GM12878 (cell line): ENCODE data around the gene ABHD6. TPM values are rescaled to one million over a fixed set of nuclear protein-coding genes. Genes with fewer than 3 reads are reported as not detected.

ENCODE experiments used
- CBX3 ChIP-seq: fragments of 200-600 bp; sonication (generic); IDR thresholded peaks from 2 replicates; pipeline ENCODE4 v1.6.1; 2016; ENCODE audit warnings: low read depth, borderline replicate concordance
- CHD2 ChIP-seq: IDR thresholded peaks from 2 replicates; pipeline ENCODE4 v1.6.1; 2011; ENCODE audit warnings: low read depth, low read length, improper control_type of control experiment, borderline replicate concordance
- EED ChIP-seq: sonication (generic); IDR thresholded peaks from 2 replicates; pipeline ENCODE4 v1.6.1; 2016; ENCODE audit warnings: antibody characterized with exemption, low read depth
- EGR1 ChIP-seq, 2 experiments: IDR thresholded peaks; 1 replicate in 1 of 2; 2 replicates in 1 of 2; pipeline ENCODE4 v1.6.1; 2011 to 2012; ENCODE audit warnings: low read depth in 2 of 2, low read length in 2 of 2, borderline replicate concordance in 1 of 2, mild to moderate bottlenecking in 1 of 2, moderate library complexity in 1 of 2
- EZH2 ChIP-seq: IDR thresholded peaks from 2 replicates; pipeline ENCODE4 v1.6.1; 2012; ENCODE audit warnings: low read depth, mild to moderate bottlenecking, control low read depth, inconsistent platforms, low read length, borderline replicate concordance; ENCODE audit not compliant: control insufficient read depth
- FOXM1 ChIP-seq: IDR thresholded peaks from 2 replicates; pipeline ENCODE4 v1.6.1; 2012; ENCODE audit warnings: low read depth, mild to moderate bottlenecking, inconsistent platforms, low read length, moderate library complexity
- JUND ChIP-seq: IDR thresholded peaks from 2 replicates; pipeline ENCODE4 v1.6.1; 2012; ENCODE audit warnings: low read depth, mild to moderate bottlenecking, low read length, improper control_type of control experiment, moderate library complexity
- MYB ChIP-seq: fragments of 150-350 bp; IDR thresholded peaks from 2 replicates; pipeline ENCODE4 v1.6.1; 2014; ENCODE audit warnings: mild to moderate bottlenecking, low read depth, low read length, borderline replicate concordance
- NR2C1 ChIP-seq: fragments of 450-650 bp; IDR thresholded peaks from 2 replicates; pipeline ENCODE4 v1.6.1; 2017; ENCODE audit warnings: antibody characterized with exemption, mild to moderate bottlenecking, moderate library complexity
- NRF1 ChIP-seq: conservative IDR thresholded peaks from 2 replicates; pipeline ENCODE4 v1.6.1; 2011; ENCODE audit warnings: mild to moderate bottlenecking, low read depth, low read length, improper control_type of control experiment
- PAX8 ChIP-seq: fragments of 450-650 bp; IDR thresholded peaks from 2 replicates; pipeline ENCODE4 v1.6.1; 2017; ENCODE audit warnings: mild to moderate bottlenecking, moderate library complexity
- RAD51 ChIP-seq: fragments of 450-650 bp; IDR thresholded peaks from 2 replicates; pipeline ENCODE4 v1.6.1; 2016; ENCODE audit warnings: moderate library complexity, mild to moderate bottlenecking, inconsistent platforms
- RBBP5 ChIP-seq: fragments of 200-600 bp; sonication (generic); conservative IDR thresholded peaks from 2 replicates; pipeline ENCODE4 v1.6.1; 2016
- SUPT20H ChIP-seq: IDR thresholded peaks from 2 replicates; pipeline ENCODE4 v1.6.1; 2011; ENCODE audit warnings: low read depth, mild to moderate bottlenecking, low read length, moderate library complexity, borderline replicate concordance; ENCODE audit not compliant: control insufficient read depth
- TCF12 ChIP-seq: IDR thresholded peaks from 2 replicates; pipeline ENCODE4 v1.6.1; 2011; ENCODE audit warnings: low read depth, mild to moderate bottlenecking, low read length
- polyA plus RNA-seq, 11 experiments: library from polyadenylated mRNA; depleted of rRNA in 4 of 11; unstranded in 6 of 11; stranded (reverse) in 5 of 11; fragments of >200 nt; fragmentation: Nextera tagmentation in 4 of 11; fragmentation: Illumina TruSeq in 1 of 11; extraction: Ambion mirVana in 4 of 11; extraction: Trizol in 1 of 11; gene quantifications; 1 replicate in 1 of 11; 2 replicates in 10 of 11; pipeline versions ENCODE4 v1.2.1 to v1.2.3, GENCODE V29; 2011 to 2016; ENCODE audit warnings: inconsistent platforms in 2 of 11, missing spikeins in 2 of 11, low read depth in 1 of 11
- total RNA-seq, 4 experiments: library from RNA; depleted of rRNA in 3 of 4; stranded (reverse); fragments of >200 nt in 3 of 4; fragmentation: Illumina TruSeq in 1 of 4; extraction: Trizol in 1 of 4; gene quantifications; 2 replicates each; pipeline versions ENCODE4 v1.2.1 to v1.2.3, GENCODE V29; 2013 to 2021
- TF ChIP-seq, protein P1 (sequence below): fragments of 450-650 bp; formaldehyde crosslinking; IDR thresholded peaks from 2 replicates; pipeline ENCODE4 v1.4.0; 2020; ENCODE audit warnings: mild to moderate bottlenecking, moderate library complexity
- TF ChIP-seq, protein P2 (sequence below): fragments of 450-650 bp; IDR thresholded peaks from 2 replicates; pipeline ENCODE4 v1.6.1; 2017; ENCODE audit warnings: mild to moderate bottlenecking, moderate library complexity
- TF ChIP-seq, protein P3 (sequence below): fragments of 450-650 bp; conservative IDR thresholded peaks from 2 replicates; pipeline ENCODE4 v1.6.1; 2017; ENCODE audit warnings: mild to moderate bottlenecking, moderate library complexity

The ABHD6 gene
- total and polyA plus RNA-seq, 10 of the 15 experiments (the other 5 are each of a cell fraction or from before 2014, with no cell fraction given), result 1.4 to 33.2 (median 3.2) TPM

DNA sequence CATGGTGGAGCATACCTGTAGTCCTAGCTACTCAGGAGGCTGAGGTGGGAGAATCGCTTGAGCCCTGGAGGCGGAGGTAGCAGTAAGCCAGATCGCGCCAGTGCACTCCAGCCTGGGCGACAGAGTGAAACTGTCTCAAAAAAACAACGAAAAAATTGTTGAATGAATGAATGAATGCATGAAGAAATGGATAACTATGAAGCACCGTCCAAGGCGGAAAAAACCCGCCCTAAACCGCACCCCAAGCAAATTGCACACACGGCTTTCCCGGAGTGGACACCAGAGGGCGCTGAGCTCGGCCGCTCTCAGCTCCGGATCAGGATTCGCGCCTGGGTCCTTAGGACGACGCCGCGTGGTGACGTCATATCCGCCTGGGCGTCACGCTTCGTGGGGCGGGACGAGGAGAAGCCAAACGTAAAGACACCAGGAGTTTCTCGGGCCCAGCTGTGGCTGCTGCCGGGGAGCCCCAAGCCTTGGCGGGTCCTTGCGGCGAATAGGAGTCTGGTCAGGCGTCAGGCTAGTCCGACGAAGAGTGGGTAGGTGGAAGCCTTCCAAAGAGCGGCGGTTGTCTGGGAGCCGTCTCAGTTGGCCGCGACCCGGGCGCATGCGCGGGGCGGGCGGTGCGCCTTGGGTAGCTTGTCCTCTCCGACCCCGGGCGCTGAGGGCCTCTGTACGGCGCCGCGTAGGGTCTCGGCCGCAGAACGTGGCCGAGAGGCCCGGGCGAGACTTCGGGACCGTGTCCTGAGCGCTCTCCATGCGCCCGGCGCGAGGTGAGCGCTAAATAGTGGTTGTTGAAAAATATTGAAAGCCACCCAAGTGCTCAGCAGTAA, 68.5 kb downstream of the ABHD6 start, which contains the start of the genes HTD2 and RPP14 (continued):
- TF ChIP-seq, protein P1, sequence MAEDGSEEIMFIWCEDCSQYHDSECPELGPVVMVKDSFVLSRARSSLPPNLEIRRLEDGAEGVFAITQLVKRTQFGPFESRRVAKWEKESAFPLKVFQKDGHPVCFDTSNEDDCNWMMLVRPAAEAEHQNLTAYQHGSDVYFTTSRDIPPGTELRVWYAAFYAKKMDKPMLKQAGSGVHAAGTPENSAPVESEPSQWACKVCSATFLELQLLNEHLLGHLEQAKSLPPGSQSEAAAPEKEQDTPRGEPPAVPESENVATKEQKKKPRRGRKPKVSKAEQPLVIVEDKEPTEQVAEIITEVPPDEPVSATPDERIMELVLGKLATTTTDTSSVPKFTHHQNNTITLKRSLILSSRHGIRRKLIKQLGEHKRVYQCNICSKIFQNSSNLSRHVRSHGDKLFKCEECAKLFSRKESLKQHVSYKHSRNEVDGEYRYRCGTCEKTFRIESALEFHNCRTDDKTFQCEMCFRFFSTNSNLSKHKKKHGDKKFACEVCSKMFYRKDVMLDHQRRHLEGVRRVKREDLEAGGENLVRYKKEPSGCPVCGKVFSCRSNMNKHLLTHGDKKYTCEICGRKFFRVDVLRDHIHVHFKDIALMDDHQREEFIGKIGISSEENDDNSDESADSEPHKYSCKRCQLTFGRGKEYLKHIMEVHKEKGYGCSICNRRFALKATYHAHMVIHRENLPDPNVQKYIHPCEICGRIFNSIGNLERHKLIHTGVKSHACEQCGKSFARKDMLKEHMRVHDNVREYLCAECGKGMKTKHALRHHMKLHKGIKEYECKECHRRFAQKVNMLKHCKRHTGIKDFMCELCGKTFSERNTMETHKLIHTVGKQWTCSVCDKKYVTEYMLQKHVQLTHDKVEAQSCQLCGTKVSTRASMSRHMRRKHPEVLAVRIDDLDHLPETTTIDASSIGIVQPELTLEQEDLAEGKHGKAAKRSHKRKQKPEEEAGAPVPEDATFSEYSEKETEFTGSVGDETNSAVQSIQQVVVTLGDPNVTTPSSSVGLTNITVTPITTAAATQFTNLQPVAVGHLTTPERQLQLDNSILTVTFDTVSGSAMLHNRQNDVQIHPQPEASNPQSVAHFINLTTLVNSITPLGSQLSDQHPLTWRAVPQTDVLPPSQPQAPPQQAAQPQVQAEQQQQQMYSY (CRISPR knock-in tag), result peak; percentile 76; the same call in 1 of the 2 replicates
- TF ChIP-seq EGR1 (IDR thresholded peaks at IDR 0.05; ENCODE audit: borderline replicate concordance in 1 of 2, low read depth in 2 of 2, low read length in 2 of 2), result peak; percentile 12 to 67; a peak in 1 of 3 replicates
- TF ChIP-seq CBX3, result no peak
- peak; percentile 43; the same call in 1 of the 2 replicates for TF ChIP-seq NR2C1
- 0 out of 2 replicates have a peak, but pooled peaks have one; percentile 11 for TF ChIP-seq EED
- TF ChIP-seq SUPT20H, result no peak
- TF ChIP-seq JUND, result peak; percentile 93
- TF ChIP-seq CHD2, result peak; percentile 76
- TF ChIP-seq MYB, result no peak
- TF ChIP-seq PAX8, result no peak
- TF ChIP-seq TCF12, result no peak
- peak; percentile 80 for TF ChIP-seq NRF1
- no peak for TF ChIP-seq FOXM1
- TF ChIP-seq RAD51, result no peak
- no peak for TF ChIP-seq EZH2
- TF ChIP-seq, protein P2, sequence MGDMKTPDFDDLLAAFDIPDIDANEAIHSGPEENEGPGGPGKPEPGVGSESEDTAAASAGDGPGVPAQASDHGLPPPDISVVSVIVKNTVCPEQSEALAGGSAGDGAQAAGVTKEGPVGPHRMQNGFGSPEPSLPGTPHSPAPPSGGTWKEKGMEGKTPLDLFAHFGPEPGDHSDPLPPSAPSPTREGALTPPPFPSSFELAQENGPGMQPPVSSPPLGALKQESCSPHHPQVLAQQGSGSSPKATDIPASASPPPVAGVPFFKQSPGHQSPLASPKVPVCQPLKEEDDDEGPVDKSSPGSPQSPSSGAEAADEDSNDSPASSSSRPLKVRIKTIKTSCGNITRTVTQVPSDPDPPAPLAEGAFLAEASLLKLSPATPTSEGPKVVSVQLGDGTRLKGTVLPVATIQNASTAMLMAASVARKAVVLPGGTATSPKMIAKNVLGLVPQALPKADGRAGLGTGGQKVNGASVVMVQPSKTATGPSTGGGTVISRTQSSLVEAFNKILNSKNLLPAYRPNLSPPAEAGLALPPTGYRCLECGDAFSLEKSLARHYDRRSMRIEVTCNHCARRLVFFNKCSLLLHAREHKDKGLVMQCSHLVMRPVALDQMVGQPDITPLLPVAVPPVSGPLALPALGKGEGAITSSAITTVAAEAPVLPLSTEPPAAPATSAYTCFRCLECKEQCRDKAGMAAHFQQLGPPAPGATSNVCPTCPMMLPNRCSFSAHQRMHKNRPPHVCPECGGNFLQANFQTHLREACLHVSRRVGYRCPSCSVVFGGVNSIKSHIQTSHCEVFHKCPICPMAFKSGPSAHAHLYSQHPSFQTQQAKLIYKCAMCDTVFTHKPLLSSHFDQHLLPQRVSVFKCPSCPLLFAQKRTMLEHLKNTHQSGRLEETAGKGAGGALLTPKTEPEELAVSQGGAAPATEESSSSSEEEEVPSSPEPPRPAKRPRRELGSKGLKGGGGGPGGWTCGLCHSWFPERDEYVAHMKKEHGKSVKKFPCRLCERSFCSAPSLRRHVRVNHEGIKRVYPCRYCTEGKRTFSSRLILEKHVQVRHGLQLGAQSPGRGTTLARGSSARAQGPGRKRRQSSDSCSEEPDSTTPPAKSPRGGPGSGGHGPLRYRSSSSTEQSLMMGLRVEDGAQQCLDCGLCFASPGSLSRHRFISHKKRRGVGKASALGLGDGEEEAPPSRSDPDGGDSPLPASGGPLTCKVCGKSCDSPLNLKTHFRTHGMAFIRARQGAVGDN, result peak; percentile 67; the same call in 1 of the 2 replicates
- TF ChIP-seq, protein P3, sequence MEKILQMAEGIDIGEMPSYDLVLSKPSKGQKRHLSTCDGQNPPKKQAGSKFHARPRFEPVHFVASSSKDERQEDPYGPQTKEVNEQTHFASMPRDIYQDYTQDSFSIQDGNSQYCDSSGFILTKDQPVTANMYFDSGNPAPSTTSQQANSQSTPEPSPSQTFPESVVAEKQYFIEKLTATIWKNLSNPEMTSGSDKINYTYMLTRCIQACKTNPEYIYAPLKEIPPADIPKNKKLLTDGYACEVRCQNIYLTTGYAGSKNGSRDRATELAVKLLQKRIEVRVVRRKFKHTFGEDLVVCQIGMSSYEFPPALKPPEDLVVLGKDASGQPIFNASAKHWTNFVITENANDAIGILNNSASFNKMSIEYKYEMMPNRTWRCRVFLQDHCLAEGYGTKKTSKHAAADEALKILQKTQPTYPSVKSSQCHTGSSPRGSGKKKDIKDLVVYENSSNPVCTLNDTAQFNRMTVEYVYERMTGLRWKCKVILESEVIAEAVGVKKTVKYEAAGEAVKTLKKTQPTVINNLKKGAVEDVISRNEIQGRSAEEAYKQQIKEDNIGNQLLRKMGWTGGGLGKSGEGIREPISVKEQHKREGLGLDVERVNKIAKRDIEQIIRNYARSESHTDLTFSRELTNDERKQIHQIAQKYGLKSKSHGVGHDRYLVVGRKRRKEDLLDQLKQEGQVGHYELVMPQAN, result peak; percentile 46; the same call in 1 of the 2 replicates
- peak; percentile 88 for TF ChIP-seq RBBP5
